HG02571 (cell line): ENCODE results near the gene CPN2.

Experiments used
- ATAC-seq: cut with Tn5 transposase; IDR thresholded peaks from one replicate; pipeline ENCODE4 v1.9.1; 2021; ENCODE audit warnings: mild to moderate bottlenecking, moderate library complexity; ENCODE audit not compliant: unreplicated experiment

CPN2 gene, protein sequence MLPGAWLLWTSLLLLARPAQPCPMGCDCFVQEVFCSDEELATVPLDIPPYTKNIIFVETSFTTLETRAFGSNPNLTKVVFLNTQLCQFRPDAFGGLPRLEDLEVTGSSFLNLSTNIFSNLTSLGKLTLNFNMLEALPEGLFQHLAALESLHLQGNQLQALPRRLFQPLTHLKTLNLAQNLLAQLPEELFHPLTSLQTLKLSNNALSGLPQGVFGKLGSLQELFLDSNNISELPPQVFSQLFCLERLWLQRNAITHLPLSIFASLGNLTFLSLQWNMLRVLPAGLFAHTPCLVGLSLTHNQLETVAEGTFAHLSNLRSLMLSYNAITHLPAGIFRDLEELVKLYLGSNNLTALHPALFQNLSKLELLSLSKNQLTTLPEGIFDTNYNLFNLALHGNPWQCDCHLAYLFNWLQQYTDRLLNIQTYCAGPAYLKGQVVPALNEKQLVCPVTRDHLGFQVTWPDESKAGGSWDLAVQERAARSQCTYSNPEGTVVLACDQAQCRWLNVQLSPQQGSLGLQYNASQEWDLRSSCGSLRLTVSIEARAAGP

DNA sequence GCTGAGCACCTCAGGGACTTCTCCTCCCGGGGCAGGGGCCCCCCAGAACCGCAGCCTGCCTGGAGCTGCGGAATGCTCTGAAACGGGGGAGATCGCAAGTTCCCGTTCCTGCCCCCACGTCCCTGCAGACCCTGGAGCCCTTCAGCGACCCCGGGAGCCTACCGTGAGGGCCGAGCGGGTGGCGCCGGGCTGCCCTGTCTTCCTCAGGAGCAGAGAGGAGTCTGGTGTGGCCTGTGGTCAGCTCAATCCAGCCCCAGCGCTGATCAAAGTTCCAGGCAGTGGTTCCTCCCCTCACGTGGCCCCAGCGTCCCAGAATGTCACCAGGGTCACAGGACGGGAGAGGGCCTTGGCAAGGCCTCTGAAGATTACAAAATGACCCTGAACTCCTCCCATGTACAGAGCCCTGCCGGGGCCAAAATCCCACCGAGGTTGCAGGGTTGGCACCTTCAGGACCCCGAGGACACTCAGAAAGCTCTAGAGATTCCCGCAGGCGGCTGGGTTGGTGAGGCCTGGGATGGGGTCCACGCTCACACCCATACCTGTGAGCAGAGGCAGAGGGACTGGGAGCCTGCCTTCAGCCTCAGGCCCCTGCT is at the start of gene CPN2:
Gene CPN2 (minus strand): TSS at position 249 of the 593 bp plus-strand sequence. CDS start 8,626 bp downstream, outside the sequence.
- ATAC-seq, result no peak

DNA sequence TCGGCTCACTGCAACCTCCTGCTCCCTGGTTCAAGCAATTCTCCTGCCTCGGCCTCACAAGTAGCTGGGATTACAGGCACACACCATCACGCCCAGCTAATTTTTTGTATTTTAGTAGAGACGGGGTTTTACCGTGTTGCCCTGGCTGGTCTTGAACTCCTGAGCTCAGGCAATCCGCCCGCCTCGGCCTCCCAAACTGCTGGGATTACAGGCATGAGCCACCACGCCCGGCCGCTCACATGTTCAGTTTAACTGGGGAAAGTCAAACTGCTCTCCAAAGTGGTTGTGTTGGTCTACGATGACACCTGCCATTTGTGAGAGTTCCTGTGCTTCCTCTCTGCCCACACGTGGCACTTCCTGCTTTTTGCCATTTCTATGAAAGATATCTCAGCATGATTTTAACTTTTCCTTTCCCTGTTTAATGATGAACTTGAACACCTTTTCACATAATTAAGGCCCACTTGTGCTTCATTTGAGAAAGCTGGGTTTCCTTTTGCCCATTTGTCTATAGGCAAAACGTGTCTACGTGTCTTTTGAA is 48.8 kb upstream of the CPN2 start:
- no peak for ATAC-seq

DNA sequence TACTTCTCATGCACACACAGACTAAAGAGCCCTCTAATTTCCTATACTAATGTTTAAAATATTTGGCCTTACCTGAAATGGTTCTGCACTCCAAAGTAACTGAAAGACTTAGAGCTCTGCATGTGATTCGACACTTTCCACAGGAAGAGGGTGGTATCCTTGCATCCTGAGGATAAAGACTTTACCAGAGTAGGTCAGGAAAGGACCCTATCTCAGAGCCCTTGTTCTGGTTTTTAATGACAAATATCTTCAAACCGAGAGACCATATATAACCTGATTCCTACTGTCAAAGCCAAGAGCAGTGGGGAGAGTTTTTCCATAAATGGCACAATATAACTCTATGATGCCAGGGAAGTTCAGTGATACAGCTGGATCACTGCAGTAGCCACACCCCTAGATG is 48.0 kb upstream of the CPN2 start, which contains the start of gene GP5:
Gene GP5 (minus strand): TSS at position 101 of the 400 bp plus-strand sequence. CDS start 984 bp downstream, outside the sequence.
- ATAC-seq, result no peak

DNA sequence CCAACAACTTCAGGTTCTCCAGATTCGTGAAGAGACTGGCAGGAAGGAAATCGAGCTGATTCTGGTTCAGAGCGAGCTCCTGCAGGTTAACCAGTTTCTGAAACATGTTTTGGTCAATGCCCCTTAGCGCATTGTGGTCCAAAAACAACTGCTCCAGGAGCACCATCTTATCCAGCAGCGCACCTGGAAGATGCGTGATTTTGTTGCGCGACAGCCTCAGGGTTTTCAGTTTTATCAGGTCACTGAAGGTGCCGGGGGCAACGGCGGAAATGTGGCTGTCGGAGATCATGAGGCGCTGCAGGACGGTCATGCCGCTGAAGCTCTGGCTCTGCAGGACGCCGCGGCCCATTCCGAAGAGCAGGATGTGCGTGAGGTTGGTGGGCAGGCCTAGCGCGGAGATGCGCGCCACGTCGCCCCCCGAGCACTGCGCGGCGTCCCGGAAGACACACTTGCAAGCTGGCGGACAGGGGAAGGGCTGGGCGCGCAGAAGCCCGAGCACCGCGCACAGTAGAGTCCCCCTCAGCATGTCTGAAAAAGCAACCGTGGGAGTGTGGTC is 46.7 kb upstream of the CPN2 start:
- no peak for ATAC-seq

DNA sequence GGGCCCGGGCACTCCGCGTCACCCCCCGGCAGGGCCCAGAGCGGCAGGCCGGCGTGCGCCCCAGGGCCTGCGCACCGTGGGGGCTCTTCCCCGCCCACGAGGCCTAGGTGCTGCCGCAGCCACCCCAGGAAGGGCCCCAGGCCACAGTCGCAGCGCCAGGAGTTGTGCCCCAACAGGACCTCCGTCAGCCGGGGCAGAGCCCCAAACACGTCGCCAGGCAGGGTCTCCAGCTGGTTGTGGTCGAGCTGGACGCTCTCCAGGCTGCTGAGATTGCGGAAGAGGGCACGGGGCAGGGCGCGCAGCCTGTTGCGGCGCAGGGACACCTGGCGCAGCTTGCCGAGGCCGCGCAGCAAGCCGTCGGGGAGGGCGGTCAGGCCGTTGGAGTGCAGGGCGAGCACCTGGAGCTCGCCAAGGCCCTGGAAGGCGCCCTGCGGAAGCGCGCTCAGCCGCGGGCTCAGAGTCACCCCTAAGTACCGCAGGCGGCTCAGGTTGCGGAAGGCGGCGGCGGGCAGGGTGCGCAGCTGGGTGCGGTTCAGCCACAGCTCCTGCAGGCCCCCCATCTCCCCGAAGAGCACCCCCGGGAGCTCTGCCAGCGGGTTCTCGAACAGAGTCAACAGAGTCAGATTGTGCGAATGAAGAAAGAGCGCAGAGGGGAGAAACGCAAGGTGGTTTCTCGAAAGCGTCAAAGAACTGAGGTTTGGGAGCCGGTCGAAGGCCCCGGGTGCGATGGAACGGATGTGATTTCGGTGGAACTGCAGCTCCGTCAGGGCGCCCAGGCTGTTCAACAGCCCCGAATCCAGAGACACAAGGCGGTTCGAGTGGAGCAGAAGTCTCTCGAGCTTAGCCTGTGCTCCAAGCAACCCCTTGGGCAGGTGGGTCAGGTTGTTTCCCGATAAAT is 46.0 kb upstream of the CPN2 start:
- ATAC-seq, result no peak

DNA sequence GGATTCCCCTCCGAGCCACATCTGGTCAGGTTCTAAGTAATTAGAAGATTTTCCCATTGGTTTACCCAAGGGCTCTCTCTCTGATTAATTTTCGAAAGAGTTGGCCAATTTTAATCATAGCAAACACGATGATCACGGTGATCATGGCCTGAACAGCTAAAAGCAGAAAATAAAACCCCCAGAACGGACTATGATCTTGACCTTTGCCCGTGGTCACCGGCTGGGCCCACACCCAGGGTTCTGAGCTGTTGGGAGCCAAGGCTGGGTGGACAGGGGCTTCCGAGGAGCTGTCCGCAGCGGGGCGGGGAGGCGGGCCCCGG is 45.4 kb upstream of the CPN2 start:
- no peak for ATAC-seq

DNA sequence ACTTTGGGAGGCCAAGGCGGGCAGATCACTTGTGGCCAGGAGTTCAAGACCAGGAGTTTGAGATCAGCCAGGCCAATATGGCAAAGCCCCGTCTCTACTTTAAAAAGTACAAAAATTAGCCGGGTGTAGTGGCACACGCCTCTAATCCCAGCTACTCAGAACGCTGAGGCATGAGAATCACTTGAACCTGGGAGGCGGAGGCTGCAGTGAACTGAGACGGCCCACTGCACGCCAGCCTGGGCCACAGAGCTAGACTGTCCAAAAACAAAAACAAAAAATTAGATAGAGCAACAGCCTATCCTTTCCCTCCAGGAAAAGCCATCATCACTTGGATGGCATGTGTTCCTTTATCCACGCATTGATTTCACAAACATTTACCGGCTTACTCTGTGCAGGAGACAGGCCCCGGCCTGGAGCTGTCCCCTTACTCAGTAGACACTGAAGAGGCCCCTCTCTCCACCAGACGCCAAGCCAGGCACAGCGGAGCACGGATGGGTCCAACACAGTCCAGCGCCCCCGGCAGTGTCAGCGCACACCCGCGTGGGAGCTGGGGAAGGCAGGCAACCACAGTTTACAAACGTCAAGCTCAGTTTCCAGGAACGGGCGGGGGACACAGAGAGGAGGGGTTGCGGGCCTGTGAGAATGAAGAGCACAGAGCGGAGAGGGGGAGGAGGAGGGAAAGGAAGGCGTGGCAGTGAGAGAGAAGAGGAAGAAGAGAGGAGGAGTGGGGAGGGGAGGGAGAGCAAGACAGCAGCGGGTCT is 44.8 kb upstream of the CPN2 start:
- ATAC-seq, result no peak

DNA sequence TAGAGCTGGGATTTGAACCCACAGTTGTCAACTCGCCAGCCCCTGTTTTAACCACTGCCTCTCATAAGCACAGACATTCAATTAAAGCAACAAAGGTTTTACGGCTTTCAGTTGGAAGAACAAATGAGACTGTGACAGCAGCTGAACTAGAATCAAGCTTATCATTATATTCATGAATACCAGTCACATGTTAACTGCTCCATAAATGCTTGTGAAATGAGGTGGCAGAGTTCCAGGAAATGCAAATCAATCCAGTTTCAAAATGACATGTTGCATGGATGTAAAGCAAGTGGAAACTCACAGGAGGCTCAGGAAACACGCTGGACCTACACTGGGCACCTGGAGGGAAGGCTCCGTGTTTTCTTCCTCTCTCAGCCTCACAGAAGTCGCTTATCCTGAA is 44.1 kb upstream of the CPN2 start:
- no peak for ATAC-seq

DNA sequence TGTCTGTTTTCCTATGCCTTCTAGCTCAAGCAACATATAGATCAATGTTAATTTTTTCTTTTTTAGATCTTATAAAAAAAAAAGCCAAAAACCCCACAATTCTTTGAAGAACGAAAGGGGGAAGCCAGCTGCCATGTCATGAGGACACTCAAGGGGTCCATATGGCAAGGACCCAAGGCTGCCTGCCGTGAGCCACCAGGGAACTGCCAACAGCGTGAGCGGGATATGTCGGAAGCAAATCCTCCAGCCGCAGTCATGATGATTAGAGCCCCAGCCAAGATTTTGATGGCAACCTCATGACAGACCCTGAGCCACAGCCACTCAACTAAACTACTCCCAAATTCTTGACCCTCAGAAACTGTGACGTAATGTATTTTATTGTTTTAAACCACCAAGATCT is 41.4 kb upstream of the CPN2 start:
- no peak for ATAC-seq

DNA sequence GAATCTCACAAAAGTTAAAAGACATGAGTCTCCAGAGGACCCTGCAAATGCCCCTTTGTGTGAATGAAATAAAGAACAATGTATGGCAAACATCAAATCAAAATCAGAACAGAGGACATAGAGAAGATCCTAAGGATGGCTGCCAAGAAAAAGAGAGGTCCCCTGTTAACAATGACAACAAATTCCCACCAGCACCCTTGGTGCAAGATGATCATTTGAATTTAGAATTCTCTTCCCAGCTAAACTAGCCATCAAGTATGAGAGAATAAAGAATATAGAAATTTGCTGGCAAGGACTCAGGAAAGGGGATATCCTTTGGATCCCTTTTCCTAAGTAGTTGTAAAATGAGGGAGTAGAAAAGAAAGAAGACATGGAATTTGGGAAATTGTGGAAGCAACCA is 39.7 kb upstream of the CPN2 start:
- ATAC-seq, result no peak

DNA sequence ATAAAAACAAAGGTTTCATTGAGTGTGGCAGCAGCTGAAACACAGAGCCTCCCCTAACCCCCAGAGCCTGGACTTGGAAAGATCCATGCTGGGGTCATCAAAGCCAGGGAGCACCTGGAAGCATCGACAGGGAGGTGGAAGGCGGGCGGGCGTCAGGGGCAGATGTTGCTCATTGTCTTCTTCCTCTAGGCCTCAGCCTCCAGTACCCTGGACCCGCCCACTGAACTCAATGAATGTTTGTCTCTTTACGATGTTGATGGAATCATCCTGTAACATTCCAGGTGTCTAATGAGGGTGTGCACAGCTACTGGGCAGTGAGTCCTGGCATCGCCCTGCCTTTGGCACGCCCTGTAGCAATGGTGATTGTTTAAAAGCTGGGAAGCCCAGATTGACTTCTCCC is 38.1 kb upstream of the CPN2 start:
- no peak for ATAC-seq

DNA sequence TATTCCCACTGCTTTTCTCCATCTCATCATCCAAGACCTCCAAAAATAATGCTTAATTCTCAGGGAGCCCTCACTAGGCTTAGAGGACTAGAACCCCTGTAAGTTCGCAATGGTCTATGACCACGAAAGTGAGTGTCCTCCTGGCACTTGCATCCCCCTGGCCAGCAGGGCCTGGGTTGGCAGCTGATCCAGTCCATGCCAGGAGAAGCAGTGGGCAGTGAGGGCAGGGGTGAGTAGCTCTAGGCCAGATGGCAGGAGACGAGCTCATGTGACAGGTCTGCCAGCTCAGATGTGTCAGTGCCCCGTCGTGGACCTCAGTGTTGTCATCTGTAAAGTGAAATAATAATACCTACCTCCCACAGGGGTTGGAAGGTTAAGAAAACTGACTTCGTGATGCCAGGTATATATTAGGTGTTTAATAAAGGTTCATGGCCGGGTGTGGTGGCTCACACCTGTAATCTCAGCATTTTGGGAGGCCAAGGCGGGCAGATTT is 36.8 kb upstream of the CPN2 start:
- no peak for ATAC-seq

DNA sequence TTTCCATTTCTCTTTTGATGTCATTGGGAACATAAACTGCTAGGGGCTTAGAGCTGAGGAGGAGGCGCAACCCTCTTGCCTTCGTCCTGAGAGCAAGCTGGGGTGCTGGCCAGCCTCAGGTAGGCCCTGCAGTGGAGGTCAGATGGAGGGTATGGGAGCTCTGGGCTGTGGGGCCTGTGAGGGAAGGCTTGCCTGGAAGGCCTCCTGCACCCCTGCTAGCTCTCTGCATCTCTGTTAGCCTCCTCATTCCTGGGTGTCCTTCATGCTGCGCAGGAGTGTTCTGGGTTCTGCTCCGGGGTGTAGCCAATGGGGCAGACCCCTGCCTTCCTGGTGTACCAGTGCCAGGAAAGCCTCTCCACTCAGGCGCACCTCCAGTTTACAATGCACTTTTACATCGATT is 36.1 kb upstream of the CPN2 start:
- ATAC-seq, result no peak

DNA sequence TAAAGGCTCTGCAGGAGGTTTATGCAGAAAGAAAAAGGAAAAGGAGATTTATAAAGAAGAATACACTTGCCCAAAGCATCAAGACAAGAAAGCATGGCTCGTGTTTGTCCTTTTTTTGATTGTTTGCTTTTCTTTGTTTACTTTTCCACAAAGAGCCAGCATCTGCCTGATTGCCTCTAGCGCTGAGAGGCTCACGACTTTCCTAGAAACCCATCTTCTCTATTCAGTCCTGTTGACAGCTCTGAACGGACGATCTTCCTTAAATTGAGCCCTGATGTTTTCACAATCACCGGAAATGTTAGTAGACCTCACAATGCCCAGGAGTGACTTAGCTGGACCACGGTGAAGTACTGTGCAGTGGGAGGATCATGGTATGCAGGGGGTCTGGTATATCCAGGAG is 35.5 kb upstream of the CPN2 start:
- ATAC-seq, result no peak

DNA sequence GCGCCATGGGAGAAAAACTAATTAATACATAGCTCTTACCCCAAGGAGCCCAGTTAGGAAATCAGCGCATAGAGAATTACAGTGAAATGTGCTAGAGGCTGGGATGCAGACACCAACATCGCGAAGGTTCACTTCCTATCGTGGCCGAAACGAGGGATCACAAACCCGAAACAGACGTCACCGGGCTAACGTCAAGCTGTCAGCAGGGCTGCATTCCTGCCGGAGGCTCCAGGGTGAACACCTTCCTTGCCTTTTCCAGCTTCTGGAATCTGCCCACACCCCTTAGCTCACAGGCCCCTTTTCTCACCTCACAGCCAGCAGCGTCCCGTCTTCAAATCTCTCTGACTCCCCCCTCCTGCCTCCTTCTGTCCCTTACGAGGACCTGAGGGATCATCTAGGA is 34.9 kb upstream of the CPN2 start:
- ATAC-seq, result no peak

DNA sequence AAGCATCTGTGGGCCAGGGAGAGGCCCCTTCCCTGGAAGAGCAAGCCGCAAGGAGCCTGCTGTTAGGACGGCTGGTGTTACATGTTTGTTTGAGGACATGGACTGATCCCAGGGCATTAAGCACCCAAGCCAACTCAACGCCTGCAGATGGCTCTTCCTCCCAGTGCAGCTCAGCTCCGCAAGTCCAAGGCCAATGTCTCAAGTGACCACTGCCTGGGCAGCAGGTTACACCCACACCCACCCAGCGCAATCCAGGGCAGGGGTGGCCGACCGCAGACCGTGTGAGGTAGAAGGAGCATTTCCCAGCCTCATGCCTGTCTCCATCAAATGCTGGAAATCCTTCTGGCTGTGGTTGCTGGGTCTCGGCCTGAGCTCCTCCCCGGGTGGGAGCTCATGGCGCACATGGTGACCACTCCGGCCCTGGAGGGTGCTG is 33.5 kb upstream of the CPN2 start:
- ATAC-seq, result no peak

DNA sequence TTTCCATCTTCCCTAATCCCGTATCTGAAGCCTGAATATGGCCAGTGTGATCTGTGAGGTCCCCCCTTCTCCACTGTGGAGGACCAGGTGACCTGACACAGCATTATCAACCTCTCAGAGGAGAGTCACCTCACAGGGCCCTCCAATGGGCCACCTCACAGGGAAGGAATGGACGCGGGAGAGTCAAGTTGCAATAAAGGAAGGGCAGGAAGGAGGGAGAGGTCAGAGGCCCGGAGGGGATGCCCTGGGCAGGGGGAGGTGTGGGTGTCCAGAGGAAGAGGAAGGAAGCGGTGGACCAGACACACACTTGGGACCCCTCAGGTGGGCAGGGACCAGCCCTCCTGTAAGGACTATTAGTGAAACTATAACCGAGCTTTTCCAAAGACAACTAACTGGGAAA is 33.0 kb upstream of the CPN2 start:
- ATAC-seq, result no peak

DNA sequence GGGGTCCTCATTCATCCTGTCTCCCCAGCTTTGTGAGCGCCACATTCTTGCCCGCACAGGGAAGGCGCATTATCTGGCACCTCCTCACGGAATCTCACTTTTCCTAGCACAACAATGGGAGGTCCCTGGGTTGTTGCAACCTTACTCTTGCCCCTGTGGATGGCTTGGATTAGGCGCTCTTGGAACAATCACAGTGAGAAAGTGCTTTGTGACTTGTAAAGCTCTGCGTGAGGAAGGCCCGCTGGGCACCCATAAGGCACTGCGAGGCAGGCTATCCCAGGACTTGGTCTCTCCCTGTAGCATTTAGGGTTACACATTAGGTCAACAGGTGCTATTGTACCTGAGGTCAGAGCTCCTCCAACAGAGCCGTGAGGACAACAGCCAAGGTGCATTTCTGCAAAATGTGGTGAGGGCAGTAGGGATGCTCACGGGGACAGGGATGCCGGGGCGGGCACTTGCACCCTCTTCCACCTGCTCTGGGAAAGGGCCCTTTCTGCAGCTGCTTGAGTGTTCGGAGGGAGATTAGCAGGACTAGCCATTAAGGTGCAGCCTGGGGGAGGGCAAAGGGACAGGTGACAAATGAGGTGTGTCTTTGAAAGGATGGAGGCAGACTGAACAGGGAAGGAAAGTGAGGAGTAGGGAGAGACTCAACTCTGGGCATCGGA is 32.3 kb upstream of the CPN2 start:
- ATAC-seq, result no peak

DNA sequence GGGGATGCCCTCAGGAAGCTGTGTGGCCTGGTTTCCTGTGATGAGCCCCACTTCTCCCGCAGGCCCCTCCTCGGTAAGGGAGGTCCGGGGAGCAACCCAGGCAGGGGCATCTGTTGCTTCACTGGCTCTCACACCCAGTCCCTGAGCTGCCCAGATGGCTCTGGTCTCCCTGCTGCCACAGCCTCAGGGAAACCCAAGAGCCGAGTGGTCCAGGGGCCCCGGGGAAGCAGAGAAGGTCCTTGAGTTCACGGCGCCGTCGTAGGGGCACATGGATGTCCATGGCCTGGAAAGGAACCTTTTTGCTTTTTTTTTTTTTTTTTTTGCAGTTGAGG is 31.7 kb upstream of the CPN2 start:
- no peak for ATAC-seq
